WTC11 (cell line): ENCODE results near the gene SPTLC3.

Experiments
- CTCF ChIP-seq: fragments of 200-600 bp; IDR thresholded peaks from 2 replicates; pipeline ENCODE4 v1.8.0; 2022; ENCODE audit warnings: antibody characterized with exemption
- TP53 ChIP-seq: sonication (generic); formaldehyde crosslinking; IDR thresholded peaks from 2 replicates; pipeline ENCODE4 v1.8.1; 2023; ENCODE audit warnings: mild to moderate bottlenecking, missing genetic modification reagents
- ZBTB43 ChIP-seq: sonication (generic); formaldehyde crosslinking; IDR thresholded peaks from 2 replicates; pipeline ENCODE4 v1.8.1; 2023; ENCODE audit warnings: mild to moderate bottlenecking, missing genetic modification reagents
- ZNF138 ChIP-seq: sonication (generic); formaldehyde crosslinking; conservative IDR thresholded peaks from 2 replicates; pipeline ENCODE4 v1.8.1; 2022; ENCODE audit warnings: mild to moderate bottlenecking, moderate library complexity, missing genetic modification reagents
- TF ChIP-seq, protein P1 (sequence below): fragments of 250-450 bp; sonication (Bioruptor Pico); IDR thresholded peaks from 2 replicates; pipeline ENCODE4 v2.1.2; 2022; ENCODE audit warnings: mild to moderate bottlenecking, moderate library complexity

- TF ChIP-seq TP53 (no peak), ZBTB43 (CRISPR knock-in tag) (no peak), CTCF (no peak), ZNF138 (CRISPR knock-in tag) (no peak)
- TF ChIP-seq, protein P1, sequence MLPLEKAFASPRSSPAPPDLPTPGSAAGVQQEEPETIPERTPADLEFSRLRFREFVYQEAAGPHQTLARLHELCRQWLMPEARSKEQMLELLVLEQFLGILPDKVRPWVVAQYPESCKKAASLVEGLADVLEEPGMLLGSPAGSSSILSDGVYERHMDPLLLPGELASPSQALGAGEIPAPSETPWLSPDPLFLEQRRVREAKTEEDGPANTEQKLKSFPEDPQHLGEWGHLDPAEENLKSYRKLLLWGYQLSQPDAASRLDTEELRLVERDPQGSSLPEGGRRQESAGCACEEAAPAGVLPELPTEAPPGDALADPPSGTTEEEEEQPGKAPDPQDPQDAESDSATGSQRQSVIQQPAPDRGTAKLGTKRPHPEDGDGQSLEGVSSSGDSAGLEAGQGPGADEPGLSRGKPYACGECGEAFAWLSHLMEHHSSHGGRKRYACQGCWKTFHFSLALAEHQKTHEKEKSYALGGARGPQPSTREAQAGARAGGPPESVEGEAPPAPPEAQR (CRISPR knock-in tag): no peak
These were observed 102.0 kb downstream of the SPTLC3 start for GRCh38 chr20:13110796-13111195.
